Suprapubic skin (tissue), 4 donors: Measurements from ENCODE around the gene TNS2. TPM values are rescaled to one million over a fixed set of nuclear protein-coding genes. Genes with fewer than 3 reads are reported as not detected.
"Not testable (repeated sequence)": the region's sequence is repeated elsewhere in the genome, so short reads cannot be mapped to it uniquely, and the experiment has no call there.

Experiments
- DNase-seq, 2 donors: peaks; one replicate each; pipeline ENCODE4 v3.0.0-alpha.2; 2019; ENCODE audit warnings: low spot score in 2 of 2
- H3K27ac ChIP-seq: fragments of 200-600 bp; sonication (generic); one replicate; pipeline ENCODE4 v1.5.1; 2019
- H3K27me3 ChIP-seq: fragments of 200-600 bp; sonication (generic); one replicate; pipeline ENCODE4 v1.5.1; 2019
- H3K36me3 ChIP-seq: fragments of 200-600 bp; sonication (generic); one replicate; pipeline ENCODE4 v1.5.1; 2019
- H3K4me1 ChIP-seq: fragments of 200-600 bp; sonication (generic); one replicate; pipeline ENCODE4 v1.5.1; 2019
- H3K4me3 ChIP-seq: fragments of 200-600 bp; sonication (generic); one replicate; pipeline ENCODE4 v1.5.1; 2019; ENCODE audit warnings: mild to moderate bottlenecking
- H3K9me3 ChIP-seq: fragments of 200-600 bp; sonication (generic); one replicate; pipeline ENCODE4 v1.5.1; 2019
- EP300 ChIP-seq: sonication (generic); formaldehyde crosslinking; IDR thresholded peaks from one replicate; pipeline ENCODE4 v1.6.1; 2017; ENCODE audit warnings: antibody characterized with exemption
- POLR2A ChIP-seq, 2 donors: fragments of 450-650 bp; IDR thresholded peaks; one replicate each; pipeline ENCODE4 v1.6.1; 2017; ENCODE audit warnings: antibody characterized with exemption in 2 of 2, mild to moderate bottlenecking in 2 of 2, moderate library complexity in 2 of 2
- POLR2AphosphoS5 ChIP-seq, 3 donors: sonication (generic); formaldehyde crosslinking; IDR thresholded peaks; one replicate each; pipeline ENCODE4 v1.6.1; 2017; ENCODE audit warnings: antibody characterized with exemption in 3 of 3
- WGBS: methylation state at CpG from one replicate; pipeline ENCODE4 v1.1.5; 2018; 5-methylcytosine and 5-hydroxymethylcytosine counted together
- total RNA-seq, 4 donors: library from RNA; depleted of rRNA; stranded (reverse); fragments of >200 nt; gene quantifications; one replicate each; pipeline ENCODE4 v1.1.0, GENCODE V29; 2016
- TF ChIP-seq, protein P1 (sequence below), 2 donors: fragments of 200-600 bp in 1 of 2; fragments of 450-650 bp in 1 of 2; sonication (generic) in 1 of 2; IDR thresholded peaks; one replicate each; pipeline ENCODE4 v1.5.1; 2016 to 2019; ENCODE audit warnings: antibody characterized with exemption in 2 of 2, mild to moderate bottlenecking in 1 of 2, moderate library complexity in 1 of 2

The TNS2 gene
- total RNA-seq, 4 donors from 2014 or later, result 22.8 to 122 (median 78.2) TPM

DNA sequence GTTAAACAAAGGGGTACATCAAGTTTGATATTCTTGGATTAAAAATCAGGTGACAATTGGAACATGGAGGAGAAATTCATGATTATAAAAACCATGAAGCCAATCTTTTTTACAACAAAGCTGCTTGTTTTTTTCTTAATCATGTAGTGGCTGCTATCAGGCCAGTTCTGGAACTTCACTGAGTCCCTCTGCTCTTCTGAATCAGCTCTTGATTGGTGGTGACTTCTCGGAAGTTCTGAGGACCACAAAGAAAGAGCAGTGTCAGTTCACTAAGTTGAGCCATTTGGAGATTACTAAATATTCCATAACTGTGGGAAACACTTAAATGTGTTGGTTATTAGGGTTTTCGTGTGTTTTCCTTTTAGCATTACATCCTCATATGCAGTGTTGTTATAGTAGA, 35.2 kb upstream of the TNS2 start:
- TF ChIP-seq POLR2A (IDR thresholded peaks at IDR 0.05) (no peak), EP300 (no peak), POLR2AphosphoS5 (IDR thresholded peaks at IDR 0.05) (no peak)
- TF ChIP-seq, protein P1, sequence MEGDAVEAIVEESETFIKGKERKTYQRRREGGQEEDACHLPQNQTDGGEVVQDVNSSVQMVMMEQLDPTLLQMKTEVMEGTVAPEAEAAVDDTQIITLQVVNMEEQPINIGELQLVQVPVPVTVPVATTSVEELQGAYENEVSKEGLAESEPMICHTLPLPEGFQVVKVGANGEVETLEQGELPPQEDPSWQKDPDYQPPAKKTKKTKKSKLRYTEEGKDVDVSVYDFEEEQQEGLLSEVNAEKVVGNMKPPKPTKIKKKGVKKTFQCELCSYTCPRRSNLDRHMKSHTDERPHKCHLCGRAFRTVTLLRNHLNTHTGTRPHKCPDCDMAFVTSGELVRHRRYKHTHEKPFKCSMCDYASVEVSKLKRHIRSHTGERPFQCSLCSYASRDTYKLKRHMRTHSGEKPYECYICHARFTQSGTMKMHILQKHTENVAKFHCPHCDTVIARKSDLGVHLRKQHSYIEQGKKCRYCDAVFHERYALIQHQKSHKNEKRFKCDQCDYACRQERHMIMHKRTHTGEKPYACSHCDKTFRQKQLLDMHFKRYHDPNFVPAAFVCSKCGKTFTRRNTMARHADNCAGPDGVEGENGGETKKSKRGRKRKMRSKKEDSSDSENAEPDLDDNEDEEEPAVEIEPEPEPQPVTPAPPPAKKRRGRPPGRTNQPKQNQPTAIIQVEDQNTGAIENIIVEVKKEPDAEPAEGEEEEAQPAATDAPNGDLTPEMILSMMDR (IDR thresholded peaks at IDR 0.05), result no peak
- Histone ChIP-seq H3K9me3 (no peaks in the 10 kb centered on the region), H3K36me3 (peaks cover 33% of the 10 kb centered on the region), H3K4me3 (no peak overlapping the region), H3K27ac (no peak overlapping the region), H3K27me3 (no peaks in the 10 kb centered on the region), H3K4me1 (peaks cover 23% of the 10 kb centered on the region)
- WGBS, result 85% methylated on average over 2 of the region's 2 CpGs
- no peak for DNase-seq

DNA sequence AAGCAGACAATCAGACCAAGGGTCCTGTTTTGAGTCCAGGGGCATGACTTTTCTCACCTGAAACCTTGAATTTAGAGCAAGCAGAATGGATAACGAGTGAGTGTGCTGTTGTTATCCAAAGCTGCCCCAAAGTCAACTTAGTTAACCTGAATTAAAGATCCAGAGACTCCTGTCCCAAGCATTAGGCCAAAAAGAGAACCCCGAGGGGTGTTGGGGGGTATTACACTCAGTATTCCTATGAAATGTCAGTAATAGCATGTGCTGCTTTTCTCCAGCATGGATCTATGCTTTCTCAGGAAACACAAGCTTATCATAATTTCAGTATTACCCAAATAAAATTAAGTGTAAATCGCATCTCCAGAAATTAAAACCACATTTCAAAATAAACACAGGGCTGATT, 24.6 kb upstream of the TNS2 start:
- Histone ChIP-seq H3K36me3 (peaks cover 92% of the 10 kb centered on the region), H3K27me3 (no peaks in the 10 kb centered on the region), H3K27ac (no peak overlapping the region), H3K9me3 (no peaks in the 10 kb centered on the region), H3K4me3 (no peak overlapping the region), H3K4me1 (no peaks in the 10 kb centered on the region)
- DNase-seq, result no peak
- TF ChIP-seq, protein P1 (IDR thresholded peaks at IDR 0.05), result no peak
- TF ChIP-seq POLR2AphosphoS5 (IDR thresholded peaks at IDR 0.05), result no peak
- TF ChIP-seq POLR2A (IDR thresholded peaks at IDR 0.05), result no peak
- TF ChIP-seq EP300, result no peak
- WGBS, result 82% methylated on average over 3 of the region's 3 CpGs

DNA sequence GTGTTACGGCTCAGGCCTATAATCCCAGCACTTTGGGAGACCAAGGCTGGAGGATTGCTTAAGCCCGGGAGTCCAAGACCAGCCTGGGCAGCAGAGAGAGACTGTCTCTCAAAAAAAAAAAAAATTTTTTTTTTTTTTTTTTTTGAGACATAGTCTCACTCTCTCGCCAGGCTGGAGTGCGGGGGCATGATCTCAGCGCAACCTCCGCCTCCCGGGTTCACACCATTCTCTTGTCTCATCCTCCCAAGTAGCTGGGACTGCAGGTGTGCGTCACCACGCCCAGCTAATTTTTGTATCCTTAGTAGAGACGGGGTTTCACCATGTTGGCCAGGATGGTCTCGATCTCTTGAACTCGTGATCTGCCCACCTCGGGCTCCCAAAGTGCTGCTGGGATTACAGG, 22.9 kb upstream of the TNS2 start:
- H3K27ac ChIP-seq, DNase-seq, H3K27me3 ChIP-seq, H3K9me3 ChIP-seq, H3K4me3 ChIP-seq, H3K4me1 ChIP-seq: not testable (repeated sequence)
- H3K36me3 ChIP-seq, result peaks cover 91% of the 10 kb centered on the region
- 88% methylated on average over 13 of the region's 13 CpGs for WGBS

DNA sequence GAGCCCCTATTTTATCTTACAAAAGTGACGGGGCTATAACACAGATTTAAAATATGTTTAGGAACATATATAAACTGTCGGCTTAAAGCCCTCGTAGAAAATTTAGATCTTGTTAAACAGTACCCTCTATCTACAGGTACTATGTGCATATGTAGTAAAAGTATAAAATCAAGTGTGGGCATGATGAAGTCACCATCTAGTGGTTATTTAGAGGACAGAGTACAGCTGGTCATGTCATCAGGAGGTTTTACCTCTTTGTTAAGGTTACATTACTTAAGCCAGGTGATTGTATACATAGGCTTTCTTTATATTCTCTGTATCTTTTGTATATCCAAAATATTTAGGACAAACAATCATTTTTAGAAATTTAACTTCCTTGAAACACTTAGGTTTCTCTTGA, 18.2 kb upstream of the TNS2 start:
- Histone ChIP-seq H3K9me3 (no peaks in the 10 kb centered on the region), H3K27me3 (no peaks in the 10 kb centered on the region), H3K36me3 (peaks cover 91% of the 10 kb centered on the region), H3K4me1 (no peaks in the 10 kb centered on the region), H3K27ac (no peak overlapping the region), H3K4me3 (no peak overlapping the region)
- 96% methylated on average over 3 of the region's 3 CpGs for WGBS
- no peak for DNase-seq
- TF ChIP-seq, protein P1 (IDR thresholded peaks at IDR 0.05), result no peak
- no peak for TF ChIP-seq POLR2AphosphoS5 (IDR thresholded peaks at IDR 0.05)
- TF ChIP-seq POLR2A (IDR thresholded peaks at IDR 0.05), result no peak
- no peak for TF ChIP-seq EP300

DNA sequence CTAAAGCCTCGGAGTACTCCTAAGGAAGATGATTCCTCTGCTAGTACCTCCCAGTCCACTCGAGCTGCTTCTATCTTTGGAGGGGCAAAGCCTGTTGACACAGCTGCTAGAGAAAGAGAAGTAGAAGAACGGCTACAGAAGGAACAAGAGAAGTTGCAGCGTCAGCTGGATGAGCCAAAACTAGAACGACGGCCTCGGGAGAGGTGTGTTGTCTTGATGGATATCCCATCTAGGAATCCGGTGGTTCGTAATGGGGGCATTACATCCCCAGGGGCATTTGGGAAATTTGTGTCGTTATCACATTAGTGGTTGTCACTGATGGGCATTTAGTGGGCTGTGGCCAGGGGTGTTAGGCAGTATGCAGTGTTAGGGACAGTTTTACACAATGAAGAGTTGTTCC, 16.0 kb upstream of the TNS2 start:
- not testable (repeated sequence) for H3K4me1 ChIP-seq, H3K9me3 ChIP-seq, H3K27me3 ChIP-seq, H3K4me3 ChIP-seq, DNase-seq, H3K27ac ChIP-seq
- H3K36me3 ChIP-seq, result peaks cover 90% of the 10 kb centered on the region
- WGBS, result 78% methylated on average over 10 of the region's 10 CpGs

DNA sequence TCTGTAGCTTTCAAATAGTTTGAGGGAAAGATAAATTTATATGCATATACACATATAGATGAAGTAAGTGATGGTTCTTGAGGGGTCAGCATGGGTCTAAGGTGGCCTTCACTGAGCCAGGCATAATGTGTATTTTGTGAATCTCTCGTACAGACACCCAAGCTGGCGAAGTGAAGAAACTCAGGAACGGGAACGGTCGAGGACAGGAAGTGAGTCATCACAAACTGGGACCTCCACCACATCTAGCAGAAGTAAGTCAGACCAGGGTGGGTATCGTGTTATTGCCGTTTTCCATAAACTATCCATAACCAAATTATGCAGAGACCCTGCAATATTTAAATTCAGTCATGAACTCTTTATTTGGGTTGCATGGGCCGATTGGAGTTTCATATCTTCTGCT, 15.4 kb upstream of the TNS2 start:
- DNase-seq, result no peak
- H3K4me3 ChIP-seq, result no peak overlapping the region
- no peak for TF ChIP-seq POLR2AphosphoS5 (IDR thresholded peaks at IDR 0.05)
- TF ChIP-seq EP300, result no peak
- TF ChIP-seq POLR2A (IDR thresholded peaks at IDR 0.05), result no peak
- TF ChIP-seq, protein P1 (IDR thresholded peaks at IDR 0.05), result no peak
- no peaks in the 10 kb centered on the region for H3K9me3 ChIP-seq
- H3K27ac ChIP-seq, result no peak overlapping the region
- 85% methylated on average over 8 of the region's 8 CpGs for WGBS
- no peaks in the 10 kb centered on the region for H3K27me3 ChIP-seq
- H3K4me1 ChIP-seq, result peaks cover 13% of the 10 kb centered on the region
- peaks cover 89% of the 10 kb centered on the region for H3K36me3 ChIP-seq
